Kidney epithelial cell (primary cell): ENCODE data around the gene TMEM26. TPM values are rescaled to one million over a fixed set of nuclear protein-coding genes. Genes with fewer than 3 reads are reported as not detected.

ENCODE experiments used
- DNase-seq: peaks from one replicate; pipeline ENCODE4 v3.0.0-alpha.2; 2010; ENCODE audit warnings: low read depth
- H3K27me3 ChIP-seq: 2 replicates; pipeline ENCODE4 v1.6.0; 2011; ENCODE audit warnings: low read length; ENCODE audit not compliant: control insufficient read depth, insufficient read depth
- H3K36me3 ChIP-seq: 2 replicates; pipeline ENCODE4 v1.5.1; 2011; ENCODE audit warnings: low read length; ENCODE audit not compliant: control insufficient read depth, insufficient read depth
- H3K4me3 ChIP-seq: 2 replicates; pipeline ENCODE4 v1.5.1; 2011; ENCODE audit warnings: low read depth, mild to moderate bottlenecking, control low read depth, low read length
- total RNA-seq: library from RNA; depleted of rRNA; stranded (reverse); fragments of >200 nt; gene quantifications from 2 replicates; pipeline ENCODE4 v1.2.3, GENCODE V29; 2015
- TF ChIP-seq, protein P1 (sequence below): IDR thresholded peaks from 2 replicates; pipeline ENCODE4 v1.5.1; 2011; ENCODE audit warnings: mild to moderate bottlenecking, moderate library complexity, low read length, control low read depth, inconsistent platforms; ENCODE audit not compliant: insufficient read depth, poor library complexity, severe bottlenecking

TMEM26 gene
- total RNA-seq, 1 donor from 2014 or later = 0.33 TPM

- H3K36me3 ChIP-seq = no peaks in the 10 kb centered on the region
- H3K27me3 ChIP-seq = no peaks in the 10 kb centered on the region
- DNase-seq = no peak
- TF ChIP-seq, protein P1, sequence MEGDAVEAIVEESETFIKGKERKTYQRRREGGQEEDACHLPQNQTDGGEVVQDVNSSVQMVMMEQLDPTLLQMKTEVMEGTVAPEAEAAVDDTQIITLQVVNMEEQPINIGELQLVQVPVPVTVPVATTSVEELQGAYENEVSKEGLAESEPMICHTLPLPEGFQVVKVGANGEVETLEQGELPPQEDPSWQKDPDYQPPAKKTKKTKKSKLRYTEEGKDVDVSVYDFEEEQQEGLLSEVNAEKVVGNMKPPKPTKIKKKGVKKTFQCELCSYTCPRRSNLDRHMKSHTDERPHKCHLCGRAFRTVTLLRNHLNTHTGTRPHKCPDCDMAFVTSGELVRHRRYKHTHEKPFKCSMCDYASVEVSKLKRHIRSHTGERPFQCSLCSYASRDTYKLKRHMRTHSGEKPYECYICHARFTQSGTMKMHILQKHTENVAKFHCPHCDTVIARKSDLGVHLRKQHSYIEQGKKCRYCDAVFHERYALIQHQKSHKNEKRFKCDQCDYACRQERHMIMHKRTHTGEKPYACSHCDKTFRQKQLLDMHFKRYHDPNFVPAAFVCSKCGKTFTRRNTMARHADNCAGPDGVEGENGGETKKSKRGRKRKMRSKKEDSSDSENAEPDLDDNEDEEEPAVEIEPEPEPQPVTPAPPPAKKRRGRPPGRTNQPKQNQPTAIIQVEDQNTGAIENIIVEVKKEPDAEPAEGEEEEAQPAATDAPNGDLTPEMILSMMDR = no peak
- no peak overlapping the region for H3K4me3 ChIP-seq
Measured at GRCh38 chr10:61357687-61358086, 95.5 kb downstream of the TMEM26 start.

Other genes starting within 250 kb of the TMEM26 start
- gene CABCOCO1, start 209.5 kb upstream of the TMEM26 start, total RNA-seq = 0.07 and 0.33 TPM in 2 replicates